H1 (cell line): ENCODE data around the gene SLC41A1. TPM values are rescaled to one million over a fixed set of nuclear protein-coding genes. Genes with fewer than 3 reads are reported as not detected.

Source experiments
- CTCF ChIA-PET: fragments of 300-600 bp; sonication (Branson Sonifier 250); formaldehyde crosslinking; loops from one replicate; lab custom pipeline; 2021; ENCODE audit not compliant: partially characterized antibody; lab: Charles Lee
- POLR2A ChIA-PET: fragments of 300-600 bp; sonication (Branson Sonifier 250); formaldehyde crosslinking; loops from one replicate; lab custom pipeline; 2021; ENCODE audit warnings: inconsistent platforms; ENCODE audit not compliant: partially characterized antibody; lab: Charles Lee
- DNase-seq, 2 experiments: peaks; one replicate each; pipeline versions ENCODE4 v3.0.0 to v3.0.0-alpha.2; 2010 to 2022; ENCODE audit warnings: low spot score in 2 of 2, low read depth in 1 of 2, mixed read lengths in 1 of 2
- FAIRE-seq: peaks from 2 replicates; lab custom pipeline; 2011; peaks lifted over from hg19 to GRCh38; lab: Jason Lieb, UNC
- H2AFZ ChIP-seq: 2 replicates; pipeline ENCODE4 v1.8.1; 2012; ENCODE audit warnings: low read length, inconsistent platforms
- H2AK5ac ChIP-seq: 2 replicates; pipeline ENCODE4 v1.6.1; 2013; ENCODE audit warnings: low read depth, low read length
- H2BK120ac ChIP-seq: replicated peaks from 2 replicates; pipeline ENCODE3; 2013; ENCODE audit warnings: low read depth, low read length, inconsistent platforms
- H2BK12ac ChIP-seq: 2 replicates; pipeline ENCODE4 v1.6.1; 2013; ENCODE audit warnings: low read depth, low read length
- H2BK15ac ChIP-seq: 2 replicates; pipeline ENCODE4 v1.6.1; 2013; ENCODE audit warnings: low read length
- H2BK20ac ChIP-seq: 2 replicates; pipeline ENCODE4 v1.6.1; 2013; ENCODE audit warnings: low read length
- H2BK5ac ChIP-seq: 2 replicates; pipeline ENCODE4 v1.6.1; 2013; ENCODE audit warnings: low read depth, low read length
- H3K14ac ChIP-seq: 2 replicates; pipeline ENCODE4 v1.6.1; 2013; ENCODE audit warnings: inconsistent platforms; ENCODE audit not compliant: insufficient read length
- H3K18ac ChIP-seq: 2 replicates; pipeline ENCODE4 v1.6.1; 2013; ENCODE audit warnings: low read length; ENCODE audit errors: extremely low read depth
- H3K23ac ChIP-seq: 2 replicates; pipeline ENCODE4 v1.6.1; 2013; ENCODE audit warnings: inconsistent platforms; ENCODE audit not compliant: insufficient read length
- H3K23me2 ChIP-seq: 2 replicates; pipeline ENCODE4 v1.6.1; 2013; ENCODE audit warnings: low read depth, low read length
- H3K27ac ChIP-seq: 2 replicates; pipeline ENCODE4 v1.6.1; 2011; ENCODE audit warnings: low read depth, low read length, inconsistent platforms
- H3K27me3 ChIP-seq, 4 experiments: replicated peaks in 1 of 4; 1 replicate in 1 of 4; 2 replicates in 3 of 4; pipeline versions ENCODE4 v1.6.1 to v1.8.1; 2011 to 2013; ENCODE audit warnings: low read length in 3 of 4, mild to moderate bottlenecking in 3 of 4, inconsistent platforms in 2 of 4, mixed read lengths in 2 of 4, moderate library complexity in 1 of 4; ENCODE audit not compliant: control insufficient read depth in 3 of 4, insufficient read depth in 3 of 4; ENCODE audit errors: extremely low read depth in 1 of 4
- H3K36me3 ChIP-seq, 4 experiments: 2 replicates each; pipeline versions ENCODE4 v1.6.1 to v1.8.1; 2011 to 2013; ENCODE audit warnings: mild to moderate bottlenecking in 4 of 4, low read length in 3 of 4, moderate library complexity in 2 of 4, control low read depth in 1 of 4, inconsistent platforms in 1 of 4; ENCODE audit not compliant: insufficient read depth in 4 of 4, control insufficient read depth in 2 of 4
- H3K4ac ChIP-seq: replicated peaks from 2 replicates; pipeline ENCODE3; 2013; ENCODE audit warnings: low read length, low read depth, mixed read lengths, inconsistent platforms; ENCODE audit not compliant: insufficient read length
- H3K4me1 ChIP-seq, 4 experiments: replicated peaks in 1 of 4; 1 replicate in 1 of 4; 2 replicates in 3 of 4; pipeline versions ENCODE4 v1.6.1 to v1.8.1; 2011 to 2013; ENCODE audit warnings: low read length in 3 of 4, inconsistent platforms in 2 of 4, mixed read lengths in 1 of 4; ENCODE audit not compliant: insufficient read depth in 4 of 4, control insufficient read depth in 3 of 4
- H3K4me2 ChIP-seq, 2 experiments: 2 replicates each; pipeline versions ENCODE4 v1.6.1 to v1.8.1; 2011 to 2013; ENCODE audit warnings: low read depth in 2 of 2, low read length in 2 of 2, control low read depth in 1 of 2, inconsistent platforms in 1 of 2, mild to moderate bottlenecking in 1 of 2; ENCODE audit not compliant: insufficient read depth in 1 of 2
- H3K4me3 ChIP-seq, 4 experiments: fragments of 200-600, 300-600 bp in 1 of 4; sonication (generic), shearing (Covaris generic), sonication (Bioruptor Twin) in 1 of 4; 2 replicates each; pipeline versions ENCODE4 v1.5.1 to v1.8.1; 2011 to 2016; ENCODE audit warnings: low read length in 4 of 4, low read depth in 3 of 4, control low read depth in 2 of 4, inconsistent platforms in 2 of 4, mild to moderate bottlenecking in 2 of 4, mixed read lengths in 1 of 4, moderate library complexity in 1 of 4; ENCODE audit not compliant: insufficient read depth in 2 of 4; ENCODE audit errors: extremely low read depth in 1 of 4
- H3K56ac ChIP-seq: replicated peaks from 2 replicates; pipeline ENCODE3; 2013; ENCODE audit warnings: low read depth, mild to moderate bottlenecking, mixed read lengths, low read length, inconsistent platforms; ENCODE audit not compliant: insufficient read length
- H3K79me1 ChIP-seq: 2 replicates; pipeline ENCODE4 v1.6.1; 2013; ENCODE audit warnings: low read depth, low read length, control low read depth
- H3K79me2 ChIP-seq, 2 experiments: 2 replicates each; pipeline versions ENCODE4 v1.6.1 to v1.8.1; 2012 to 2013; ENCODE audit warnings: low read length in 2 of 2, mild to moderate bottlenecking in 2 of 2, inconsistent platforms in 1 of 2; ENCODE audit not compliant: insufficient read depth in 2 of 2, control insufficient read depth in 1 of 2
- H3K9ac ChIP-seq, 4 experiments: replicated peaks in 1 of 4; 1 replicate in 1 of 4; 2 replicates in 3 of 4; pipeline versions ENCODE4 v1.6.1 to v1.8.1; 2011 to 2013; ENCODE audit warnings: low read depth in 3 of 4, low read length in 3 of 4, control low read depth in 2 of 4, mild to moderate bottlenecking in 2 of 4, moderate library complexity in 2 of 4, inconsistent platforms in 1 of 4; ENCODE audit errors: extremely low read depth in 1 of 4
- H3K9me3 ChIP-seq, 2 experiments: 2 replicates each; pipeline versions ENCODE4 v1.6.1 to v1.8.1; 2012 to 2013; ENCODE audit warnings: mild to moderate bottlenecking in 2 of 2, moderate library complexity in 2 of 2, control low read depth in 1 of 2, inconsistent platforms in 1 of 2, low read depth in 1 of 2, low read length in 1 of 2, mixed read lengths in 1 of 2; ENCODE audit not compliant: insufficient read depth in 2 of 2
- H4K20me1 ChIP-seq, 2 experiments: replicated peaks in 1 of 2; 2 replicates each; pipeline versions ENCODE3 to v1.8.1; 2011 to 2013; ENCODE audit warnings: inconsistent platforms in 2 of 2, low read length in 2 of 2, mild to moderate bottlenecking in 1 of 2; ENCODE audit not compliant: insufficient read depth in 2 of 2, control insufficient read depth in 1 of 2
- H4K5ac ChIP-seq: 2 replicates; pipeline ENCODE4 v1.6.1; 2013; ENCODE audit warnings: low read length, low read depth, mixed read lengths, inconsistent platforms; ENCODE audit not compliant: insufficient read length
- H4K8ac ChIP-seq: 2 replicates; pipeline ENCODE4 v1.8.0; 2013; ENCODE audit warnings: mild to moderate bottlenecking, moderate library complexity, low read length, inconsistent platforms; ENCODE audit not compliant: insufficient read depth; ENCODE audit errors: extremely low read depth
- H4K91ac ChIP-seq: replicated peaks from 2 replicates; pipeline ENCODE3; 2013; ENCODE audit warnings: low read length, mixed read lengths, inconsistent platforms; ENCODE audit not compliant: insufficient read length
- BRCA1 ChIP-seq: IDR thresholded peaks from 2 replicates; pipeline ENCODE4 v1.6.1; 2012; ENCODE audit warnings: low read depth, low read length, improper control_type of control experiment
- CBX5 ChIP-seq: fragments of 300-800, 300-1000 bp; sonication (generic); IDR thresholded peaks from 2 replicates; pipeline ENCODE4 v1.7.1; 2016; ENCODE audit warnings: antibody characterized with exemption, low read length, low read depth
- GABPA ChIP-seq: IDR thresholded peaks from 2 replicates; pipeline ENCODE4 v1.6.1; 2011; ENCODE audit warnings: mild to moderate bottlenecking, low read length, moderate library complexity, borderline replicate concordance; ENCODE audit not compliant: insufficient read depth
- SIX5 ChIP-seq: IDR thresholded peaks from 2 replicates; pipeline ENCODE4 v1.6.1; 2011; ENCODE audit warnings: mild to moderate bottlenecking, low read depth, low read length
- SP2 ChIP-seq: IDR thresholded peaks from 2 replicates; pipeline ENCODE4 v1.6.1; 2012; ENCODE audit warnings: mild to moderate bottlenecking, low read length, inconsistent platforms
- TAF1 ChIP-seq: IDR thresholded peaks from 2 replicates; pipeline ENCODE4 v1.6.1; 2011; ENCODE audit warnings: mild to moderate bottlenecking, low read depth, low read length
- YY1 ChIP-seq: IDR thresholded peaks from 2 replicates; pipeline ENCODE4 v1.6.1; 2011; ENCODE audit warnings: low read depth, mild to moderate bottlenecking, low read length
- WGBS, 2 experiments: shearing (Covaris generic) in 1 of 2; methylation state at CpG; one replicate each; pipeline versions ENCODE4 v1.1.6 to v1.1.7; 2013 to 2015; ENCODE audit warnings: low lambda C conversion rate in 2 of 2, mixed read lengths in 2 of 2, inconsistent platforms in 1 of 2, low coverage in 1 of 2, missing lambda C conversion rate in 1 of 2; ENCODE audit not compliant: insufficient replicate concordance in 2 of 2, insufficient coverage in 1 of 2, insufficient read length in 1 of 2; ENCODE audit errors: extremely low coverage in 1 of 2, missing lambda C conversion rate in 1 of 2; 5-methylcytosine and 5-hydroxymethylcytosine counted together
- polyA plus RNA-seq, 7 experiments: library from polyadenylated mRNA; depleted of rRNA in 3 of 7; stranded (reverse) in 5 of 7; unstranded in 2 of 7; fragments of >200 nt in 5 of 7; fragments of 200-250 nt in 2 of 7; gene quantifications; 1 replicate in 5 of 7; 2 replicates in 1 of 7; 4 replicates in 1 of 7; pipeline versions ENCODE4 v1.2.1 to v1.2.3, GENCODE V29; 2011 to 2013; ENCODE audit warnings: missing spikeins in 2 of 7, mixed read lengths in 2 of 7
- total RNA-seq: library from RNA; stranded (reverse); fragmentation: NEBNext Ultra II Directional; extraction: Animal tissue kit (Norgen Biotek cat#: 25700); gene quantifications from 2 replicates; pipeline ENCODE4 v1.2.1, GENCODE V29; 2021
- TF ChIP-seq, protein P1 (sequence below): IDR thresholded peaks from 2 replicates; pipeline ENCODE4 v1.6.1; 2012; ENCODE audit warnings: inconsistent platforms

The SLC41A1 gene
- total and polyA plus RNA-seq, 2 of the 8 experiments (the other 6 are each of a cell fraction or from before 2014, with no cell fraction given): 41.2 to 42.3 TPM

DNA sequence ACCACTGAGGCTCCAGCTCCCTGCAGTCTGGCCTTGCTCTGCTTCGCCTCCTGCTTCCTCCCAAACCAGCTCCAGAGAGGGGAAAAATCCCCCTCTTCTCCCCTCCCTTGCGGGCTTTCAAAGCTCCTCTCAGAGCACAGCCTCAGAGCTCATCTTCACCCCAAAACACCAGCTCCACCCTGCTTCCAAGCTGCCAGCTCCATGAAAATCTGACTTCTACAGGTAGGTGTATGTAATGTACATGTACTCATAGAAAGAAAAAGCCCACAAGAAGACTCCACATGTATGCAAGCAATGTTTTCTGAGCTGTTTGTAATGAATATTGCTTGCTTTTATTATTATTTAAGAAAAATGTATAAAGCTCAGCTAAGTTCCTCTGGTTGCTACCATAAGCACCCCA, 8.4 kb downstream of the SLC41A1 start:
- peaks cover 3 to 16% of the 10 kb centered on the region in 2 experiments for H4K20me1 ChIP-seq
- peaks cover 0 to 31% of the 10 kb centered on the region in 2 experiments; a peak in 2 of 4 replicates for H3K79me2 ChIP-seq
- H2BK15ac ChIP-seq: no peak overlapping the region
- peaks cover 0 to 3% (median 0%) of the 10 kb centered on the region in 4 experiments; a peak in 2 of 7 replicates for H3K4me1 ChIP-seq
- no peak for DNase-seq
- H3K36me3 ChIP-seq: peaks cover under 1 to 10% (median 3%) of the 10 kb centered on the region in 4 experiments; a peak in 6 of 8 replicates
- H3K4ac ChIP-seq: no peak overlapping the region
- no peak overlapping the region for H3K18ac ChIP-seq
- no peak overlapping the region for H4K8ac ChIP-seq
- no peak overlapping the region for H3K4me3 ChIP-seq
- no peaks in the 10 kb centered on the region for H3K9me3 ChIP-seq
- no peak overlapping the region for H3K27ac ChIP-seq
- ChIA-PET CTCF (interaction anchor here (0.6 to 3.8 kb wide), 15 partner anchors 10 to 675 kb away, joined by 3 to 27 read pairs (median 3); no protein-coding TSS in a partner anchor), POLR2A (interaction anchor here (0.6 kb wide), 1 partner anchor 162 kb away, joined by 3 read pairs; no protein-coding TSS in a partner anchor)
- H3K56ac ChIP-seq: no peak overlapping the region
- FAIRE-seq: no peak
- no peak overlapping the region for H2AFZ ChIP-seq
- H3K27me3 ChIP-seq: no peaks in the 10 kb centered on the region
- H2BK20ac ChIP-seq: no peak overlapping the region
- H3K79me1 ChIP-seq: peaks cover 10% of the 10 kb centered on the region
- H4K5ac ChIP-seq: no peak overlapping the region
- H2AK5ac ChIP-seq: no peak overlapping the region
- no peak overlapping the region for H3K23ac ChIP-seq
- no peak overlapping the region for H4K91ac ChIP-seq
- no peak overlapping the region for H3K14ac ChIP-seq
- H3K4me2 ChIP-seq: no peak overlapping the region
- TF ChIP-seq YY1 (no peak), CBX5 (no peak), BRCA1 (no peak), SIX5 (no peak), SP2 (no peak), TAF1 (no peak), GABPA (no peak)
- TF ChIP-seq, protein P1, sequence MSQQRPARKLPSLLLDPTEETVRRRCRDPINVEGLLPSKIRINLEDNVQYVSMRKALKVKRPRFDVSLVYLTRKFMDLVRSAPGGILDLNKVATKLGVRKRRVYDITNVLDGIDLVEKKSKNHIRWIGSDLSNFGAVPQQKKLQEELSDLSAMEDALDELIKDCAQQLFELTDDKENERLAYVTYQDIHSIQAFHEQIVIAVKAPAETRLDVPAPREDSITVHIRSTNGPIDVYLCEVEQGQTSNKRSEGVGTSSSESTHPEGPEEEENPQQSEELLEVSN: no peak
- no peak overlapping the region for H2BK12ac ChIP-seq
- no peak overlapping the region for H2BK120ac ChIP-seq
- WGBS, 2 experiments: 90% methylated on average over 2 of the region's 2 CpGs; no CpG with 5 or more reads in 1 of the 2 experiments
- no peaks in the 10 kb centered on the region for H3K23me2 ChIP-seq
- no peak overlapping the region for H2BK5ac ChIP-seq
- no peak overlapping the region for H3K9ac ChIP-seq
